Stomach (tissue), 4 donors: ENCODE results near the gene ZCCHC14.
"Not testable (repeated sequence)": the region's sequence is repeated elsewhere in the genome, so short reads cannot be mapped to it uniquely, and the experiment has no call there.

Experiments used
- EP300 ChIP-seq: sonication (generic); formaldehyde crosslinking; IDR thresholded peaks from one replicate; pipeline ENCODE4 v1.6.1; 2017; ENCODE audit warnings: antibody characterized with exemption
- POLR2A ChIP-seq, 4 donors: fragments of 450-650 bp; IDR thresholded peaks; one replicate each; pipeline ENCODE4 v1.6.1; 2016; ENCODE audit warnings: antibody characterized with exemption in 4 of 4, control low read depth in 2 of 4, mild to moderate bottlenecking in 1 of 4, moderate library complexity in 1 of 4
- TF ChIP-seq, protein P1 (sequence below), 7 experiments: fragments of 450-650 bp in 4 of 7; fragments of 200-600 bp in 3 of 7; sonication (generic) in 3 of 7; IDR thresholded peaks; one replicate each; pipeline ENCODE4 v1.5.1; 2016 to 2019; ENCODE audit warnings: antibody characterized with exemption in 7 of 7, control low read depth in 2 of 7, mild to moderate bottlenecking in 1 of 7

GRCh38 chr16:87477209-87477981 is 15.4 kb downstream of the ZCCHC14 start:
- TF ChIP-seq, protein P1, sequence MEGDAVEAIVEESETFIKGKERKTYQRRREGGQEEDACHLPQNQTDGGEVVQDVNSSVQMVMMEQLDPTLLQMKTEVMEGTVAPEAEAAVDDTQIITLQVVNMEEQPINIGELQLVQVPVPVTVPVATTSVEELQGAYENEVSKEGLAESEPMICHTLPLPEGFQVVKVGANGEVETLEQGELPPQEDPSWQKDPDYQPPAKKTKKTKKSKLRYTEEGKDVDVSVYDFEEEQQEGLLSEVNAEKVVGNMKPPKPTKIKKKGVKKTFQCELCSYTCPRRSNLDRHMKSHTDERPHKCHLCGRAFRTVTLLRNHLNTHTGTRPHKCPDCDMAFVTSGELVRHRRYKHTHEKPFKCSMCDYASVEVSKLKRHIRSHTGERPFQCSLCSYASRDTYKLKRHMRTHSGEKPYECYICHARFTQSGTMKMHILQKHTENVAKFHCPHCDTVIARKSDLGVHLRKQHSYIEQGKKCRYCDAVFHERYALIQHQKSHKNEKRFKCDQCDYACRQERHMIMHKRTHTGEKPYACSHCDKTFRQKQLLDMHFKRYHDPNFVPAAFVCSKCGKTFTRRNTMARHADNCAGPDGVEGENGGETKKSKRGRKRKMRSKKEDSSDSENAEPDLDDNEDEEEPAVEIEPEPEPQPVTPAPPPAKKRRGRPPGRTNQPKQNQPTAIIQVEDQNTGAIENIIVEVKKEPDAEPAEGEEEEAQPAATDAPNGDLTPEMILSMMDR (IDR thresholded peaks at IDR 0.05), result not testable (repeated sequence)
- not testable (repeated sequence) for TF ChIP-seq POLR2A (IDR thresholded peaks at IDR 0.05); EP300
